ENCODE measurements around the gene RRP36.

- TF ChIP-seq POLR2AphosphoS5 (IDR thresholded peaks at IDR 0.05; ENCODE audit: low read depth, low read length), result no peak
- TF ChIP-seq SIN3A (IDR thresholded peaks at IDR 0.05; ENCODE audit: borderline replicate concordance, insufficient read depth, low read length), result no peak
- no peak for TF ChIP-seq TAF1 (IDR thresholded peaks at IDR 0.05; ENCODE audit: borderline replicate concordance, insufficient read depth, low read length)
- TF ChIP-seq REST (IDR thresholded peaks at IDR 0.05; ENCODE audit: insufficient read depth in 1 of 2, low read depth in 2 of 2, low read length in 2 of 2), result no peak
- no peak for TF ChIP-seq FOXP2 (optimal IDR thresholded peaks at IDR 0.05; ENCODE audit: borderline replicate concordance, extremely low read depth, extremely low read length, insufficient read depth)
These were observed 56.6 kb downstream of the RRP36 start for GRCh38 chr6:43077981-43078511.

Measured in PFSK-1 (cell line).